ENCODE measurements around the gene RNASET2. TPM values are rescaled to one million over a fixed set of nuclear protein-coding genes. Genes with fewer than 3 reads are reported as not detected.

RNASET2 gene
- total RNA-seq, 1 donor from 2014 or later = 32.3 TPM

DNA sequence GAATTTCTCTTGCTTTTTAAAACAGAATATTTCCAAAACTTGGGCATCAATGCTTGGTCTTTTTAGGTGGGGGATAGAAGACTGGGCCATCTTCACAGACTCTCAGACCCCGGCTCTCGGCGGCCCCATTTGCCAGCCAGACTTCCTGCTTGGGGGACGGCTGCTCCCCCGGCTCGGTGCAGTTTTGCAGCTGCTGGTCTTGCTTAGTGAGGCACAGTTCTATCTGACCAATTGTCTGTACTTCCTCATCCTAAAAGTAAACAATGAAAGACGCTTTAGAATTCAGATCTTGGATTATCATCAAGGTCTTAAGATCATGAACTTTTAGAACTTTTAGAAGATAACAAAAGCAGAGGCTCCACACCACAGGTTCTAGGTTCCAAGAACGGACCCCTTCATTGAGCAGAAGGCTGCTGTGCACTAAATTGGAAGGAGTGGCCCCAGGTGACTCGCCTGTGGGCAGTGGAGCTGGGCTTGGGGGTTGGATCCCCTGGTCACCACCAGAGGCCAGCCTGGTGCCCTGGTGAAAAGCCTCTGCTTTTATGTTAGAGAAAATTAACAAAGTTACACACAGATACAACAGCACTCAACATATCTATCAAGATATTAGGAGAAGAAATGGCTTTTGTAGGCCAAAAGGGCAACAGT is 26.7 kb downstream of the RNASET2 start:
- Mint-ChIP-seq H3K4me1 (ENCODE audit: unreplicated experiment) (peaks cover 11% of the 10 kb centered on the region), H3K4me3 (no peak overlapping the region), H3K36me3 (peaks cover 8% of the 10 kb centered on the region), H3K27me3 (no peaks in the 10 kb centered on the region), H3K9me3 (no peaks in the 10 kb centered on the region), H3K27ac (no peak overlapping the region)
- DNase-seq (ENCODE audit: extremely low spot score, unreplicated experiment) = peak; percentile 45
- no peak for TF ChIP-seq CTCF (conservative IDR thresholded peaks at IDR 0.05)

DNA sequence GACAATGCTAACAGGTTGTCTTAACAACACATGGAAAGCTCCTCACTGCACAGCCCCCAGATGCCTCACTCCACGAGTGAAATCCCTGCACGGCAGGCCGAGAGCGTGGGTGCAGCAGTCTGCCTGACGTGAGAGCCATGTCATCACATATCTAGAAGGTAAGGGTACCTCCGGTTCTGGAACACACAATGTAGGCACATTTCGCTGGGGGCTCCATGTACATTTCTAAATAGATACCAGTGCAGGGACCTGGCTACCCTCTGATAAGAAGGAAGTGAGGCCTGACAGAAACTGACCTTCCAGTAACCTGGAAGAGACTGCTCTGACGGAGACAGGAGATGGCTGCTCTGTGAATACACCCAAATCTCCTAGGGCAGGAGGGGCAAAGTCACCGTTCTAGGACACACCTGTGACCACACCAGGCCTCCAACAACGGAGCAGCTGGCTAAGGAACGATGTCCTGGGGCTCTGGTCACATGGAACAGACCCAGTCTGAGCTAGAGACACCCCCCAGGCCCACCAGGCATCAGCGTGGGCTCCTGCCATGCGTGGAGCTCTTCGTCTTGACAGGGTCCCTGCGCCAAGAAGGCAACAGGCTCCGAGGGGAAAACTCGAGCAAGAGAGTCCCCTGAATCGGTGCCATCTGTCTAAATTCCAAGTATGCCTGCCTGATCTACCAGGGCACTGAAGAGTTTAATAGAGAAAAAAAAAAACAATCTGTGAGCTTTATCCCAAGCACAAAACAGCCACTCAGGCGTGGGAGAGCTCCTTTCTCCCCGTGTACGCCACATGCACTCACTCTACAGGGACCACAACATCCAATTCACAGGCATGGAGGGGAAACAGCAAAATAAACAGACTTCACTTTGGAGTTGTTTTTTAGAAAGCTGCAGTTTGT is 27.5 kb downstream of the RNASET2 start:
- Mint-ChIP-seq H3K4me3 (no peak overlapping the region), H3K27me3 (no peaks in the 10 kb centered on the region), H3K4me1 (ENCODE audit: unreplicated experiment) (peaks cover 11% of the 10 kb centered on the region), H3K27ac (no peak overlapping the region), H3K36me3 (peaks cover 8% of the 10 kb centered on the region), H3K9me3 (no peaks in the 10 kb centered on the region)
- TF ChIP-seq CTCF (conservative IDR thresholded peaks at IDR 0.05) = no peak
- DNase-seq (ENCODE audit: extremely low spot score, unreplicated experiment) = peak; percentile 43

DNA sequence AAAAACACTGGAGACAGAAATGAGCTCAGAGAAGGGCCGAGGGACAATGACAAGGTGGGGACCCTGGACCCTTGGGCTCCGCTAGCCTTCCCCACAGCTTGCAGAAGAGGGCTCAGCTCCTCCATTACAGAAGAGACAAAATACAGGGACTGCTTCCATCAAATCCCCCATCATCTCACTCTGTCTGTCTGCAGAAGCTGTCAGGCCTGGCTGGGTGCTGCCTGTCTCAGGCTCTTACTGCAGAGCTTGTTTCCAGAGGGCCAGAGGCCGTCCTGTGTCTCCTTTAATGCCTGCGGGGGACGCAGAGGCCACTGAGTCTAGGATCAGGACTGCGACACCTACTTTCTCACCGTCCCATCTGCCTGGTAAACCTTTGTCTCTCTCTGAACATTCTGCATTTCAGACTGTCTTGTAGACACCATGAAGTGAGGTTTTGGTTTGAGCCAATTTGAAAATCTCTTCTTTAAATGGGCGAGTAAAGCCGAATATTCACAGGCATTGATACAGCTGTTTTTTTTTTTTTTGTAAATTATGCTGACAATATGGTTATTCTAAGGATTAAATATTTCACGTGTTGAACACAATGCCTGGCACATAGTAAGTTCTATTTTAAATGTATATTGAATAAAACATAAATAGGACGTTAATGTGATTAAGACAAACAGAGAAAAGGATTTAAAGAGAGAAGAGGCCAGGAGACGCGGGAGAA is 28.3 kb downstream of the RNASET2 start:
- Mint-ChIP-seq H3K4me1 (ENCODE audit: unreplicated experiment) (peaks cover 11% of the 10 kb centered on the region), H3K36me3 (peaks cover 8% of the 10 kb centered on the region), H3K9me3 (no peaks in the 10 kb centered on the region), H3K27me3 (no peaks in the 10 kb centered on the region), H3K4me3 (no peak overlapping the region), H3K27ac (no peak overlapping the region)
- no peak for TF ChIP-seq CTCF (conservative IDR thresholded peaks at IDR 0.05)
- peak; percentile 60 for DNase-seq (ENCODE audit: extremely low spot score, unreplicated experiment)

DNA sequence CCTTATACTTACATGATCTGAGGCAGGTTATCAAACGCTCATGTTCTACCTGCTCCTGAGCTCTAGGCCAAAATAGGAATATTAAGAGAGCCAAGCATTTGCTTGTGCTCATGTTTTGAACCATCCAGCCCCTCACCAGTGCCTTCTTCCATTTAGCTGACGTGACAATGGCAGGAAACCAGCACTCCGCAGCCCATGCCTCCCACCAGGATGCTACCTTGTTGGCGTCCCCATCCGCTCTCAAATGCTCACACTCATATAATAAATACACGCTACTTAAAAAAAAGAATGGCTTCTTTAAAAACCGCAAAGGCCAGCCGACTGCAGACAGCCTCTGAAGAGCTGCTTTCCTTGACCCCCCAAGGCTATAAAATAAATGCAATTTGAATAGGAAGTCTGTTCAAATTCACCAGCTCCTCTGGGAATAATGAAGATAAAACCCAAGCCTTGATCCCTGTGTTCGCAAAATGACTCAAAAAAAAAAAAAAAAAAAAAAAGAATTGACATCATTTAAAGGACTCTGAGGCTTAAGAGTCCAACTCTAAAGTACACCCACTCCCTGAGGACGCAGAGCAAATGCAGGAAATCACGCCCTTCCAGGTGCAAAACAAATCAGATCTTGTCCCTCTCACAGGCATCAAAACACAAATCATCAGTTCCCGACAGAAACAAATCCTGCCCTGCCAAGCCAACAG is 29.0 kb downstream of the RNASET2 start:
- Mint-ChIP-seq H3K9me3 (no peaks in the 10 kb centered on the region), H3K4me3 (no peak overlapping the region), H3K27ac (no peak overlapping the region), H3K36me3 (peaks cover 5% of the 10 kb centered on the region), H3K4me1 (ENCODE audit: unreplicated experiment) (peaks cover 11% of the 10 kb centered on the region), H3K27me3 (no peaks in the 10 kb centered on the region)
- DNase-seq (ENCODE audit: extremely low spot score, unreplicated experiment) = peak; percentile 25
- no peak for TF ChIP-seq CTCF (conservative IDR thresholded peaks at IDR 0.05)

GRCh38 chr6:166926748-166927147 is 29.6 kb downstream of the RNASET2 start:
- H3K27me3 Mint-ChIP-seq = no peaks in the 10 kb centered on the region
- DNase-seq (ENCODE audit: extremely low spot score, unreplicated experiment) = peak; percentile 56
- H3K27ac Mint-ChIP-seq = no peak overlapping the region
- H3K36me3 Mint-ChIP-seq = peaks cover 5% of the 10 kb centered on the region
- H3K4me1 Mint-ChIP-seq (ENCODE audit: unreplicated experiment) = peaks cover 11% of the 10 kb centered on the region
- TF ChIP-seq CTCF (conservative IDR thresholded peaks at IDR 0.05) = no peak
- H3K4me3 Mint-ChIP-seq = no peak overlapping the region
- H3K9me3 Mint-ChIP-seq = no peaks in the 10 kb centered on the region
